Nephron progenitor cell (in vitro differentiated cells): ENCODE measurements around the gene CCDC170.

ENCODE experiments used
- DNase-seq: peaks from one replicate; pipeline ENCODE4 v3.0.0; 2021
- H3K27ac Mint-ChIP-seq: 2 replicates; pipeline ENCODE4 v1.8.0; 2021; ENCODE audit warnings: mild to moderate bottlenecking, moderate library complexity, mixed read lengths
- H3K27me3 Mint-ChIP-seq: 2 replicates; pipeline ENCODE4 v1.8.0; 2021; ENCODE audit warnings: mild to moderate bottlenecking, low read depth, mixed read lengths; ENCODE audit not compliant: poor library complexity
- H3K36me3 Mint-ChIP-seq: 2 replicates; pipeline ENCODE4 v1.8.0; 2021; ENCODE audit warnings: low read depth, mixed read lengths
- H3K4me1 Mint-ChIP-seq: 2 replicates; pipeline ENCODE4 v1.8.0; 2021; ENCODE audit warnings: mixed read lengths
- H3K4me3 Mint-ChIP-seq: 2 replicates; pipeline ENCODE4 v1.8.0; 2021; ENCODE audit warnings: mild to moderate bottlenecking, moderate library complexity, mixed read lengths
- H3K9me3 Mint-ChIP-seq: 2 replicates; pipeline ENCODE4 v1.8.0; 2021; ENCODE audit warnings: mild to moderate bottlenecking, moderate library complexity, mixed read lengths
- TF ChIP-seq, protein P1 (sequence below): fragments of 200-600 bp; sonication (generic); IDR thresholded peaks from 2 replicates; pipeline ENCODE4 v1.5.0; 2021; ENCODE audit warnings: antibody characterized with exemption

CCDC170 gene

DNA sequence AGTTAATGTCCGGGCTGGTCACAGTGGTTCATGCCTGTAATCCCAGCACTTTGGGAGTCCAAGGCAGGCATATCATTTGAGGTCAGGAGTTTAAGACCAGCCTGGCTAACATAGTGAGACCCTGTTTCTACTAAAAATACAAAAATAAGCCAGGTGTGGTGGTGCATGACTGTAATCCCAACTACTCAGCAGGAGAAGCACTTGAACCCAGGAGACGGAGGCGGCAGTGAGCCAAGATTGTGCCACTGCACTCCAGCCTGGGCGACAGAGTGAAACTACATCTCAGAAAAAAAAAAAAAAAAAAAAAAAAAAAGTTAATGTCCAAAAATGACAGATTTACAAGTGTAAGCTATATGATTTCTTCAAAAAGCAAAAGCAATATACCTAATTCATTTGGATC, 124.9 kb downstream of the CCDC170 start:
- Mint-ChIP-seq H3K4me3 (no peak overlapping the region), H3K4me1 (peaks cover 8% of the 10 kb centered on the region), H3K27me3 (no peaks in the 10 kb centered on the region), H3K27ac (no peak overlapping the region), H3K9me3 (peaks cover 3% of the 10 kb centered on the region), H3K36me3 (no peaks in the 10 kb centered on the region)
- TF ChIP-seq, protein P1, sequence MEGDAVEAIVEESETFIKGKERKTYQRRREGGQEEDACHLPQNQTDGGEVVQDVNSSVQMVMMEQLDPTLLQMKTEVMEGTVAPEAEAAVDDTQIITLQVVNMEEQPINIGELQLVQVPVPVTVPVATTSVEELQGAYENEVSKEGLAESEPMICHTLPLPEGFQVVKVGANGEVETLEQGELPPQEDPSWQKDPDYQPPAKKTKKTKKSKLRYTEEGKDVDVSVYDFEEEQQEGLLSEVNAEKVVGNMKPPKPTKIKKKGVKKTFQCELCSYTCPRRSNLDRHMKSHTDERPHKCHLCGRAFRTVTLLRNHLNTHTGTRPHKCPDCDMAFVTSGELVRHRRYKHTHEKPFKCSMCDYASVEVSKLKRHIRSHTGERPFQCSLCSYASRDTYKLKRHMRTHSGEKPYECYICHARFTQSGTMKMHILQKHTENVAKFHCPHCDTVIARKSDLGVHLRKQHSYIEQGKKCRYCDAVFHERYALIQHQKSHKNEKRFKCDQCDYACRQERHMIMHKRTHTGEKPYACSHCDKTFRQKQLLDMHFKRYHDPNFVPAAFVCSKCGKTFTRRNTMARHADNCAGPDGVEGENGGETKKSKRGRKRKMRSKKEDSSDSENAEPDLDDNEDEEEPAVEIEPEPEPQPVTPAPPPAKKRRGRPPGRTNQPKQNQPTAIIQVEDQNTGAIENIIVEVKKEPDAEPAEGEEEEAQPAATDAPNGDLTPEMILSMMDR, result no peak
- DNase-seq, result no peak

GRCh38 chr6:151620179-151620578, 126.4 kb downstream of the CCDC170 start:
- TF ChIP-seq, protein P1, result no peak
- H3K27ac Mint-ChIP-seq, result no peak overlapping the region
- H3K4me1 Mint-ChIP-seq, result peaks cover 8% of the 10 kb centered on the region
- DNase-seq, result no peak
- H3K4me3 Mint-ChIP-seq, result no peak overlapping the region
- peaks cover 3% of the 10 kb centered on the region for H3K9me3 Mint-ChIP-seq
- H3K27me3 Mint-ChIP-seq, result no peaks in the 10 kb centered on the region
- no peaks in the 10 kb centered on the region for H3K36me3 Mint-ChIP-seq

- no peak for DNase-seq
- TF ChIP-seq, protein P1, result no peak
- H3K36me3 Mint-ChIP-seq, result no peaks in the 10 kb centered on the region
- no peak overlapping the region for H3K27ac Mint-ChIP-seq
- H3K9me3 Mint-ChIP-seq, result no peaks in the 10 kb centered on the region
- no peaks in the 10 kb centered on the region for H3K27me3 Mint-ChIP-seq
- no peak overlapping the region for H3K4me3 Mint-ChIP-seq
- no peaks in the 10 kb centered on the region for H3K4me1 Mint-ChIP-seq
Observed at GRCh38 chr6:151624071-151624470, 130.3 kb downstream of the CCDC170 start.

DNA sequence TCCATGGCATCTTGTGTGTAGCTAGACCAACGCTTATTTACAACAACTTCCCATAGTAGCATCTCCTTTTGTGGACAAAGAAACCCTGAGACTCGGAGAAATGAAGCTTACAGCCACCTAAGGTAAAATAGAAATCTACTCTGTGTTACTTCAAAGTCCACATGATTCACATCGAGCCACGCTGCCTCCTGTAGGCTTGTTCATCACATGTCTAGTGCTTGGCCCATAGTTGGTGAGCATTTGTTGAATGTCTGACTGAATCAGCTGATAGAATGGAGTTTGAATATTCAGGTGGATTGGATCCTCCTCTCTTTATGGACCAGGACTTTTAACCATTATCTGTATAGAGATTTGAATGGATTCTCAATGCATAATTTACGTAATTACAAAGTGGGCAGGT, 130.7 kb downstream of the CCDC170 start:
- TF ChIP-seq, protein P1, result no peak
- Mint-ChIP-seq H3K27ac (no peak overlapping the region), H3K9me3 (no peaks in the 10 kb centered on the region), H3K4me3 (no peak overlapping the region), H3K36me3 (no peaks in the 10 kb centered on the region), H3K4me1 (no peaks in the 10 kb centered on the region), H3K27me3 (no peaks in the 10 kb centered on the region)
- DNase-seq, result no peak

GRCh38 chr6:151624900-151625536, 131.2 kb downstream of the CCDC170 start:
- H3K27me3 Mint-ChIP-seq, result no peaks in the 10 kb centered on the region
- no peak overlapping the region for H3K4me3 Mint-ChIP-seq
- TF ChIP-seq, protein P1, result no peak
- no peak overlapping the region for H3K27ac Mint-ChIP-seq
- no peaks in the 10 kb centered on the region for H3K9me3 Mint-ChIP-seq
- DNase-seq, result no peak
- no peaks in the 10 kb centered on the region for H3K4me1 Mint-ChIP-seq
- no peaks in the 10 kb centered on the region for H3K36me3 Mint-ChIP-seq
